ENCODE measurements around the gene SLC29A1.
"Not testable (repeated sequence)": the region's sequence is repeated elsewhere in the genome, so short reads cannot be mapped to it uniquely, and the experiment has no call there.

SLC29A1 gene

DNA sequence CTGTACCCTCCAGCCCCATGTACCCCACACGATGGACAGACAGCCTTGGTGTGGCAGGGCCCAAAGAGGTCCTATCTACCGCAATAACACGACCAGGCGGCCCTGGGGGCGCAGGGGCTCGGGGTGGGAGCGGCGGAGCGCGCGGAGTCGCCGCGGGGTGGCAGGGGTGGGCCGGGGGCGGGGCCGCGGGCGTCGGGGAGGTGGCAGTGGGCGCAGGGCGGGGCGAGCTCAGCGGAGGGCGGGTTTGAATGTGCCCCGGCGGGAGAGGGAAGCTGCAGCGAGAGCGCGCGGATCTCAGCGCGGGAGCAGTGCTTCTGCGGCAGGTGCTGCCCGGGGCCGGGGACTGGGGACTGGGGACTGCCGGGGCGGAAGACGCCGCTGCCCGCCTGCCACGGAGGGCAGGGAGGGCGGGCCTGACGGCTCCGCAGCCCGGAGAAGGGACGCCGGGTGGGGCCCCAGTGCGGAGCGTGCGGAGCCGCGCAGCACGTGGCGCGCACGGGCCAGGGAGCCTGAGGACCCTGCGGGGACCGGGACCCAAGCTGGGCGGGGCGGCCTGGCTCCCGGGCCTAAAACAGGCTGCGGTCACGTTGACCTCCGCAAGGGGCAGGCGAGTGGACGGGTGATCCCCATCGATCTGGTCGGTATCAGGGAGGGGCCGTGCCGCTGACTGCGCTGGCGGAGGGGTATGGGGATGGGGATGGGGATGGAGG, at the start of gene SLC29A1:
SLC29A1 (plus strand) TSS at position 277 of the 710 bp plus-strand sequence. CDS start 3,719 bp downstream, outside the sequence.
- DNase-seq (ENCODE audit: low read depth) = peak; percentile 76

GRCh38 chr6:44176130-44176761, 47.1 kb upstream of the SLC29A1 start:
- DNase-seq (ENCODE audit: low read depth) = no peak

GRCh38 chr6:44176762-44177509, 46.5 kb upstream of the SLC29A1 start:
- no peak for DNase-seq (ENCODE audit: low read depth)

GRCh38 chr6:44177691-44178423, 45.5 kb upstream of the SLC29A1 start:
- no peak for DNase-seq (ENCODE audit: low read depth)

- DNase-seq (ENCODE audit: low read depth) = no peak
Measured at GRCh38 chr6:44178424-44179071, 44.8 kb upstream of the SLC29A1 start.

GRCh38 chr6:44179072-44179536, 44.3 kb upstream of the SLC29A1 start:
- no peak for DNase-seq (ENCODE audit: low read depth)

GRCh38 chr6:44179648-44180047, 43.7 kb upstream of the SLC29A1 start:
- no peak for DNase-seq (ENCODE audit: low read depth)

- DNase-seq (ENCODE audit: low read depth) = no peak
Measured at GRCh38 chr6:44180406-44180805, 43.0 kb upstream of the SLC29A1 start.

DNA sequence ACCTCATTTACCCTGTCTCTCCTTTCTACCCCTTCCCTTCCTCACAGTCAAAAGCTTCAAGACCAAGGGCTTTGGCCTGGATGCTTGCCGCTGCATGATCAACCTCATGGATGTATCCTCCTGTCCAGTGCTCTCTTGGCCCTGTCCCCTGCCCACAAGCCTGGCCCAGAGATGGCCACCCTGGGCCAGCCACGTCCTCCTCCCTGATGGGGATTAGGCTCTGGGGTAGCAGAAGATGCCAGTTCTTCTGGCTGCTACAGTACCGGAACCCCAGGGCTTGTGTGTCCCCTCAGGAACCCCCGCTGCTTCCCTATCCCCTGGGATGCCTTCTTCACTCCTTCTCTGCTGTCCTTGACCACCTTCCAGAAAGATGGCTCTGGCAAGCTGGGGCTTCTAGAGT, 42.5 kb upstream of the SLC29A1 start:
- DNase-seq (ENCODE audit: low read depth) = no peak

DNA sequence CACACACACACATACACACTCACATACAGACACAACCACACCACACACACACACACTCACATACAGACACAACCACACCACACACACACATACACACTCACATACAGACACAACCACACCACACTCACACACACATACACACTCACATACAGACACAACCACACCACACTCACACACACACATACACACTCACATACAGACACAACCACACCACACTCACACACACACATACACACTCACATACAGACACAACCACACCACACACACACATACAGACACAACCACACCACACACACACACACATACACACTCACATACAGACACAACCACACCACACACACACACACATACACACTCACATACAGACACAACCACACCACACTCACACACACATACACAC, 41.6 kb upstream of the SLC29A1 start:
- not testable (repeated sequence) for DNase-seq (ENCODE audit: low read depth)

DNA sequence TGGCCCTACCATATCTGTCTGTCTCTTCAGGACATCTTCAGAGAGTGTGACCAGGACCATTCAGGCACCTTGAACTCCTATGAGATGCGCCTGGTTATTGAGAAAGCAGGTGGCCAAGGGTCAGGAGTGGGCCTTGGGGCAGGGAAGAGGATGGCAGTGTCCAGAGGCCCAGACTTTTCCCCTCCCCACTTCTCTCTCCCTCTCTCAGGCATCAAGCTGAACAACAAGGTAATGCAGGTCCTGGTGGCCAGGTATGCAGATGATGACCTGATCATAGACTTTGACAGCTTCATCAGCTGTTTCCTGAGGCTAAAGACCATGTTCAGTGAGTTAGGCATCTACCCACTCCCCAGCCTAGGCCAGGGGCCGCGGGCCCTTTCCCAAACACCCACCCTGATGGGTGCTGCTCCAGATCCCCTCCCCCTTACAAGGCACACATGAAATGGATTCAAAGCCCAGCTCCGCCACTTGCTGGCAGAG, 40.4 kb upstream of the SLC29A1 start:
- DNase-seq (ENCODE audit: low read depth) = no peak

DNA sequence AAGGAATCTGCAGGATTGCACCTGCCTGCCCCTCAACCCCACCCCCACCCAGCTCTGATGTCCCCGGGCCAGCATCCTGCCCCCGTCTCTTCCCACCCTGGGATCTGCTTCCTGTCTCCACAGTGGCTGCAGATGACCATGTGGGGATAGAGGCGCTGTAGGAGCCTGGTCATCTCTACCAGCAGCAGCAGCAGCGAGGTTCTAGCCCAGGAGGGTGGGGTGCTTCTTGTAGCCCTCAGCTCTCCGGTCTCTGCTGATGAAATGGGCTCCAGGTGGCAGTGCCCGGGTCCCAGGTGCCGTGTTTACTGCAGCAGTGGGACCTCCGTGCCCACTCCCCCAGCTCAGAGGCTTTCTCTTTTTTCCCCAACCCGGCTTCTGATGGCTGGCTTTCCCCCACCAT, 39.6 kb upstream of the SLC29A1 start:
- DNase-seq (ENCODE audit: low read depth) = no peak

GRCh38 chr6:44185356-44185755, 38.0 kb upstream of the SLC29A1 start:
- DNase-seq (ENCODE audit: low read depth) = not testable (repeated sequence)

DNA sequence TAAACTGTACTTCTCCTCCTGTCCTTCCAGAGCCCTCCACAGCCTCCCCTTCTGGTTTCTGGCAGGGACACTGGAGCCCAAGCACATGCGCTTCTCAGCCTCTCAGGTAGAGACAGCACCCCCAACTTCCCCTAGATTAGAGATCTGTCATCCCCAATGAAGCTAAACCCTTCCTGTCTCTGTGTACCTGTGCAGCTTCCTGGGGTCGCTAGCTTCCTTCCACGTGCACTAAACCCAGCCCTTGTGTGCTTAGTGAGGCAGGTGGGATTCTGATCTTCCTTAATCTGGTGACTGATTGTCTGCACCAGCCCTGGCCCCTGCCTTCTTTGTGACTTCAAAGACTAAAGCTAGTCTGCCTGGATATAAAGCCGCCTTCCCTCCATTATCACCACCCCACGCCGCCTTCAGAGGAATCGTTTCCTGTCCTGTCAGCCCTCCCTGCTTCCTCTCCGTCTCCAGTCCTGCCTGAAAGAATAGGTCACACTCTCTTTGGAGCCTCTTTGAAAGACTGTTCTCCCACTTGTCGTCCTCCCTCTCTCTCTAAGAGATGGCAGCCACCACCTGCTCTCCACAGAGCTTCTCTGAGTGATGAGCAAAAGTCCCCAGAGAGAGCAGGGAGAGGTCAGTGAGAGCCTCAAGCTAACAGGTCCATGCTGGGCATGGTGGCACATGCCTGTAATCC, 37.3 kb upstream of the SLC29A1 start:
- no peak for DNase-seq (ENCODE audit: low read depth)

- no peak for DNase-seq (ENCODE audit: low read depth)
Measured at GRCh38 chr6:44186635-44187025, 36.8 kb upstream of the SLC29A1 start.

GRCh38 chr6:44188819-44189218, 34.6 kb upstream of the SLC29A1 start:
- no peak for DNase-seq (ENCODE audit: low read depth)

- no peak for DNase-seq (ENCODE audit: low read depth)
Measured at GRCh38 chr6:44189257-44189656, 34.1 kb upstream of the SLC29A1 start.

DNA sequence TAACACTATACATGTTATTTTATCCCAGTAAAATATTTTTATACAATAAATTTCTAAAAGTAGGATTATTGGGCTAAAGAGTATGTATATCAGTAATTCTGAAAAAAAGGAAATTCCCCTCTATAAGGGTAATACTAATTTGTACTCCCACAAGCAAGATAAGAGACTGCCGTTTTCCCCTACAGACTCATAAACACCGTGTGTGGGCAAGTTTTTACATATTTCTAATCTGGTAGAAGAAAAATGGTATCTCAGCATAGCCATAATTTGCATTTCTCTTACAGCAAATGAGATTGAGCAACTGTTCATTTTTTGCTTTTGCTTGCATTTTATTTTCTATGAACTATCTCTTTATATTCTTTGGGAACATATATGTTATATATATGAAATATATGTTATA, 32.7 kb upstream of the SLC29A1 start:
- DNase-seq (ENCODE audit: low read depth) = no peak

- DNase-seq (ENCODE audit: low read depth) = no peak
Measured at GRCh38 chr6:44192428-44193041, 30.9 kb upstream of the SLC29A1 start.

DNA sequence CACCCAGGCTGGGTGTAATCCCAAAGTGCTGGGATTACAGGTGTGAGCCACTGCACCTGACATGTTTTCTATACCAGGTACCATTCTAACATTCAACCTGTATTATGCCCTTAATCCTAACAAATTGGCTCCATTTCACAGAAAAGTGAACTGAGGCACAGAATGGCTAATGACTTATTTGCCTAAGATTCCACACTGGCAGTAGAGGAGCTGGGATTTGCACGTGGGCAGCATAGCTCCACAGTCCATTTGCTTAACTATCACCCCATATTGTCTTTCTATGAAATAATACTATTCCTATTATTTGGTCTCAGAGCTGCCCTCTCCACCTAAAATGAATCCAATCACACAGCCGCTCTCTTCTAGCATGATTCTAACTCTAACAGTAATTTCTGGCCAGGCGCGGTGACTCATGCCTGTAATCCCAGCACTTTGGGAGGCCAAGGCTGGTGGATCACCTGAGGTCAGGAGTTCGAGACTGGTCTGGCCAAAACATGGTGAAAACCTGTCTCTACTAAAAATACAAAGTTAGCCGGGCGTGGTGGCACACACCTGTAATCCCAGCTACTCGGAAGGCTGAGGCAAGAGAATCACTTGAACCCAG, 30.0 kb upstream of the SLC29A1 start:
- no peak for DNase-seq (ENCODE audit: low read depth)

Data from T-helper 22 cell (primary cell).